ENCODE data around the gene LHX2. TPM values are rescaled to one million over a fixed set of nuclear protein-coding genes. Genes with fewer than 3 reads are reported as not detected.
A peak's percentile ranks its signal among the peaks of the same experiment; 100 is the strongest.

The LHX2 gene
- total and polyA plus RNA-seq, 2 of the 13 experiments (the other 11 are each of a cell fraction or from before 2014, with no cell fraction given): not detected

- peak overlapping the region; percentile 52 to 75 (median 55) for H3K4me3 ChIP-seq (replicated peaks in 1 of 3; ENCODE audit: insufficient read depth in 1 of 3, low read depth in 2 of 3, low read length in 3 of 3)
- ChIA-PET CTCF (ENCODE audit: low intra/inter-chr PET ratio, low total read pairs) (interaction anchor here (1.2 to 1.7 kb wide), 2 partner anchors 497 to 639 kb away, joined by 5 to 6 read pairs; no protein-coding TSS in a partner anchor), POLR2A (interaction anchor here (0.9 kb wide), 1 partner anchor 571 kb away, joined by 3 read pairs; no protein-coding TSS in a partner anchor)
- H2AFZ ChIP-seq (ENCODE audit: low read length): no peak overlapping the region
- H3K4me1 ChIP-seq (ENCODE audit: insufficient read depth, low read length): peaks cover 57% of the 10 kb centered on the region
- H3K27me3 ChIP-seq (ENCODE audit: control insufficient read depth in 1 of 2, insufficient read depth in 2 of 2, low read length in 2 of 2): peaks cover 4 to 57% of the 10 kb centered on the region in 2 experiments; a peak in 4 of 5 replicates
- H3K27ac ChIP-seq (ENCODE audit: extremely low read length, insufficient read depth, low read length): no peak overlapping the region
- no peak for FAIRE-seq
- in situ Hi-C loops (cut with HindIII; ENCODE audit: extremely low pct_ligation_motif_present, low pct_unique_long_range_greater_than_20kb) (loop anchor here (25.0 kb wide), 1 partner anchor 629 kb away; no protein-coding TSS in a partner anchor), intact Hi-C loops (cut with micrococcal nuclease; ENCODE audit: unreplicated experiment) (loop anchor here (2.0 kb wide), 1 partner anchor 638 kb away; no protein-coding TSS in a partner anchor)
- peak overlapping the region; percentile 98 for H3K4me2 ChIP-seq (ENCODE audit: low read depth, low read length)
- 4% methylated on average over 16 of the region's 55 CpGs for WGBS (ENCODE audit: low lambda C conversion rate)
- no peaks in the 10 kb centered on the region for H3K36me3 ChIP-seq (replicated peaks in 1 of 2; ENCODE audit: control insufficient read depth in 1 of 2, insufficient read depth in 2 of 2, low read length in 2 of 2)
- BruUV-seq (replicated peaks): no TSS peak
- H3K79me2 ChIP-seq (ENCODE audit: insufficient read depth, low read length): no peaks in the 10 kb centered on the region
- H4K20me1 ChIP-seq (ENCODE audit: insufficient read depth, low read length): no peaks in the 10 kb centered on the region
- H3K9me3 ChIP-seq (ENCODE audit: low read length): no peaks in the 10 kb centered on the region
- H3K9ac ChIP-seq (ENCODE audit: insufficient read depth, low read depth, low read length): 0 out of 2 replicates have a peak overlapping the region, but pooled peaks have one; percentile 49
- ATAC-seq: peak; percentile 58
- DNase-seq (ENCODE audit: low spot score): no peak
- no peak for TF ChIP-seq SKIL (CRISPR knock-in tag; IDR thresholded peaks at IDR 0.05; ENCODE audit: borderline replicate concordance)
- no peak for TF ChIP-seq HOXA9 (CRISPR knock-in tag; IDR thresholded peaks at IDR 0.05; ENCODE audit: borderline replicate concordance)
- TF ChIP-seq HMGXB4 (CRISPR knock-in tag; IDR thresholded peaks at IDR 0.05; ENCODE audit: borderline replicate concordance in 1 of 2, low read depth in 1 of 2): peak in 1 of 2 experiments; percentile 53; a peak in 2 of 4 replicates
- TF ChIP-seq ZXDC (CRISPR knock-in tag; IDR thresholded peaks at IDR 0.05): no peak
- no peak for TF ChIP-seq ZSCAN29 (CRISPR knock-in tag; conservative IDR thresholded peaks at IDR 0.05)
- no peak for TF ChIP-seq BCL6 (CRISPR knock-in tag; IDR thresholded peaks at IDR 0.05)
- TF ChIP-seq ELF4 (CRISPR knock-in tag; IDR thresholded peaks at IDR 0.05; ENCODE audit: borderline replicate concordance): no peak
- TF ChIP-seq ZNF121 (CRISPR knock-in tag; IDR thresholded peaks at IDR 0.05): no peak
- no peak for TF ChIP-seq ZNF501 (CRISPR knock-in tag; IDR thresholded peaks at IDR 0.05)
- TF ChIP-seq SRY (CRISPR knock-in tag; IDR thresholded peaks at IDR 0.05): no peak
- no peak; the same call in 1 of the 2 replicates for TF ChIP-seq UBTF (CRISPR knock-in tag; IDR thresholded peaks at IDR 0.05)
Observed at GRCh38 chr9:124040935-124041816, 29.6 kb downstream of the LHX2 start.

Measured in HepG2 (cell line).